ENCODE results near the gene GPRC5B.

GPRC5B gene

DNA sequence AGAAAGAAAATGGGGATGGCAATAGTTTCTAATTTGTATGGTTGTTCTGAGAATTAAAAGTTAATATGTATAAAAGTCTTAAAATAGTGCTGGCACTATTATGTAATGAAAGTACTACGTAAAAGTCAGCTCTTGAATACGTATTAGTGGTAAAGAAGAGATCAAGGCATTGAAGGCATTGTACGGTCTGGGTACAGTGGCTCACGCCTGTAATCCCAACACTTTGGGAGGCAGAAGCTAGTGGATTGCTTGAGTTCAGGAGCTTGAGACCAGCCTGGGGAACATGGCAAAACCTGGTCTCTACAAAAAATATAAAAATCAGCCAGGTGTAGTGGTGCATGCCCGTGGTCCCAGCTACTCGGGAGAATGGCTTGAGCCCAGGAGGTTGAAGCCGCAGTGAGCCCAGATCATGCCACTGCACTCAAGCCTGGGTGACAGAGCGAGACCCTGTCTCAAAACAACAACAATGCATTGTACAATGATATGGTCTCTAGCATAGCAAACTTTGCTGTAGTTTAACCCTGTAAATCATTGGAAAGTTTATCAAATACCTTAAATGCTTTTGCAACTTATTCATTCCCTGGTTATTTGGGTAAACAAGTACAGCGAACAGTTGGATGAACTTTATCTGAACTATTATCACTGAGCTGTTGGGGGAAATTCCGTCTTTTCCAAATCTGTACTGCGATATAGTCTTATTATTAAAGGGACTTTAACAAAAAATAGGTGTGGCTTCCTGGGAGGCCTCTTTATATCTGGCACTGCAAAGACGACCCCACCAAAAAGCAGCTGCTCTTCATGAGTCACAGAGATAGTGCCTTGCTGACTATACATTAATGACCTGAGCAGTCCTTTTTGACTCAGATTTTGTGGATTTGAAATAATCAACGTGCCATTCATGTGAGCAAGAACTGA, 73.6 kb downstream of the GPRC5B start:
- DNase-seq (ENCODE audit: low read depth), result peak; percentile 89

DNA sequence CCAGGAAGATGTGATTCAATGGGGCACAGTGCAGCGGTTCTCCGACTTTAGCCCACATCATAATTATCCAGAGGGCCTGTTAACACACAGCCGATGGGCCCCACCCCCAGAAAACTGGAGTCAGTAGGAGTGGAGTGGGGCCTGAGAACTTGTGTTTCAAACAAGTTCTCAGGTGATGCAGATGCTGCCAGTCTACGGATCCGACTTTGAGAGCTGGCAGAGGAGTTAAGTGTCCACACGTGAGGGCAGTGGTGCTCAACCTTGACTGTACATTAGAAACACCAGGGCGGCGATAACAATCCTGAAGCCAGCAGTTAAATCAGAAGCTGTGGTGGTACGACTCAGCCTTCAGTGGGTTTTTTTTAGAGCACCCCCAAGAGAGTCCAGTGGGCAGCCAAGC, 75.0 kb downstream of the GPRC5B start:
- DNase-seq (ENCODE audit: low read depth), result no peak

DNA sequence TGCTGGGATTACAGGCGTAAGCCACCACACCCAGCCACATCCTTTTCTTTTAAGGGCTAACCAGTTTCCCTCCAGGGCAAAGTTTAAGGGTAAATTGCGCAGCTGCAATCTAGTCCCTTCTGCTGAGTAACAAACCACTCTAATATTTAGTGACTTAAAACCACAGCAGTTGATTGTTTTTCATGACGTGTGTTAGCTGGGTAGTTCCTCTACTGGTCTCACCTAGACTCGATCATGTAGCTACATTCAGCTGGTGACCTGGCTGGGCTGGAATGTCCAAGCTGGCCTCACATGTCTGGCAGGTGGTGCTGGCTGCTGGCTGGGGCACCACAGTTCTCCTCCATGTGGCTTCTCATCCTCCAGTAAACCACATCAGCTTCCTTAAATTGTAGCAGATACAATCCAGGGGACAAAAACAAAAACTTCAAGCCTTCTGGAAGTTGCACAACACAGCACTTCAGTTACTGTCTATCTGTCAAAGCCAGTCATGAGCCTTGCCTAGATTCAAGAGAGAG, 75.5 kb downstream of the GPRC5B start:
- DNase-seq (ENCODE audit: low read depth), result peak; percentile 32

DNA sequence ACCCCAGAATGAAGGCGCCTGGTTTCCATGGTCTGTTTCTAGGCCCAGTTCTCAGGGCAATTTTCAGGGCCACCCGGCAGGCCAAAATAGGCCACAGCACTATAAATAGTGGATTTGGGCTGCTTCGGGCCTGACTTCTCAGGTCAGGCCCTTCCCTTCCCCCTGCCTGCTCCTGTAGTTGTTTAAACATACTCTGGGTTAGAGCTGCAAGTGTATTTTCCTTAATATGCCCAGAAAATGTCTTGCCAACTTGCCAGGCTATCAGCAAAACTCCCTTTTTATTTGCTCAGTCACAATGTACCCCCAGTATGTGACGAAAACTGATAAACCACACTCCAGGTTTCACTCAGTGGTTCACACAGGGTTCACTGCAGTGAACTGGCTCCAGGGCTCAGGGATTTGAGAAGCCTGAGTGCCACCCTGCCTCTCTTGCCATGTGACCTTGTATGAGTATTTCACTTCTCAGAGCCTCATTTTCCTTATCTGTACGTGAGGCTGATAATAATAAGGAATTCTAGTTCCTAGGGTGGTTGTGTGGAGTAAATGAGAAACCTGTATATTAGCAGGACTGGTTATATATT, 76.5 kb downstream of the GPRC5B start:
- DNase-seq (ENCODE audit: low read depth), result peak; percentile 60
